CD4-positive, alpha-beta T cell treated with Interleukin-4 for 4 hours (primary cell): Measurements from ENCODE around the gene FZD8.
"Not testable (repeated sequence)": the region's sequence is repeated elsewhere in the genome, so short reads cannot be mapped to it uniquely, and the experiment has no call there.

Source experiments
- DNase-seq: peaks from one replicate; pipeline ENCODE4 v3.0.0-alpha.2; 2020

FZD8 gene

GRCh38 chr10:35642035-35642792 is at the start of gene FZD8:
TSS of gene FZD8 (minus strand) at chr10:35642296. CDS start at chr10:35641429, 867 bp downstream.
- DNase-seq, result peak; percentile 53

GRCh38 chr10:35691522-35692236 is 49.6 kb upstream of the FZD8 start:
- DNase-seq, result no peak

- DNase-seq, result no peak
Observed at GRCh38 chr10:35690534-35690933, 48.4 kb upstream of the FZD8 start.

GRCh38 chr10:35685858-35686257 is 43.8 kb upstream of the FZD8 start:
- DNase-seq, result not testable (repeated sequence)

GRCh38 chr10:35685402-35685801 is 43.3 kb upstream of the FZD8 start:
- DNase-seq, result no peak

GRCh38 chr10:35684586-35684985 is 42.5 kb upstream of the FZD8 start:
- no peak for DNase-seq

- DNase-seq, result no peak
Observed at GRCh38 chr10:35675846-35676245, 33.8 kb upstream of the FZD8 start.

- DNase-seq, result no peak
Observed at GRCh38 chr10:35674843-35675242, 32.7 kb upstream of the FZD8 start.

- DNase-seq, result no peak
Observed at GRCh38 chr10:35668865-35669650, 27.0 kb upstream of the FZD8 start.

- DNase-seq, result no peak
Observed at GRCh38 chr10:35667971-35668370, 25.9 kb upstream of the FZD8 start.

- DNase-seq, result no peak
Observed at GRCh38 chr10:35667270-35667889, 25.3 kb upstream of the FZD8 start.

GRCh38 chr10:35661236-35661635 is 19.1 kb upstream of the FZD8 start:
- DNase-seq, result no peak

GRCh38 chr10:35659456-35659855 is 17.4 kb upstream of the FZD8 start:
- no peak for DNase-seq

GRCh38 chr10:35657621-35658020 is 15.5 kb upstream of the FZD8 start:
- no peak for DNase-seq

GRCh38 chr10:35652824-35653223 is 10.7 kb upstream of the FZD8 start:
- DNase-seq, result no peak

- DNase-seq, result no peak
Observed at GRCh38 chr10:35650894-35651293, 8.8 kb upstream of the FZD8 start.

GRCh38 chr10:35644050-35644950 is 2.2 kb upstream of the FZD8 start:
- DNase-seq, result no peak

GRCh38 chr10:35643151-35644049 is 1.3 kb upstream of the FZD8 start:
- no peak for DNase-seq

GRCh38 chr10:35642793-35643114 is 658 bp upstream of the FZD8 start:
- no peak for DNase-seq

GRCh38 chr10:35641676-35642034 is 441 bp downstream of the FZD8 start:
- DNase-seq, result no peak
